WERI-Rb-1 (cell line): Measurements from ENCODE around the gene PHRF1.

Source experiments
- DNase-seq: peaks from one replicate; pipeline ENCODE4 v3.0.0-alpha.2; 2020
- H3K27ac ChIP-seq: fragments of 250-450 bp; sonication (Bioruptor Pico); 2 replicates; pipeline ENCODE4 v1.5.1; 2020; ENCODE audit warnings: mild to moderate bottlenecking, moderate library complexity
- H3K27me3 ChIP-seq: fragments of 250-450 bp; sonication (Bioruptor Pico); 2 replicates; pipeline ENCODE4 v1.5.1; 2021; ENCODE audit warnings: mild to moderate bottlenecking, low read depth, moderate library complexity; ENCODE audit not compliant: insufficient read depth, severe bottlenecking
- H3K36me3 ChIP-seq: fragments of 250-450 bp; sonication (Bioruptor Pico); 2 replicates; pipeline ENCODE4 v1.5.1; 2020; ENCODE audit warnings: mild to moderate bottlenecking, moderate library complexity
- H3K4me3 ChIP-seq: 2 replicates; pipeline ENCODE4 v1.5.1; 2011; ENCODE audit warnings: low read depth, mild to moderate bottlenecking, control low read depth, low read length
- H3K9me3 ChIP-seq: fragments of 250-450 bp; sonication (Bioruptor Pico); 2 replicates; pipeline ENCODE4 v1.5.1; 2021; ENCODE audit warnings: mild to moderate bottlenecking, moderate library complexity; ENCODE audit not compliant: severe bottlenecking
- TF ChIP-seq, protein P1 (sequence below): IDR thresholded peaks from 2 replicates; pipeline ENCODE4 v1.5.1; 2011; ENCODE audit warnings: low read depth, mild to moderate bottlenecking, control low read depth, inconsistent platforms, low read length

PHRF1 gene

DNA sequence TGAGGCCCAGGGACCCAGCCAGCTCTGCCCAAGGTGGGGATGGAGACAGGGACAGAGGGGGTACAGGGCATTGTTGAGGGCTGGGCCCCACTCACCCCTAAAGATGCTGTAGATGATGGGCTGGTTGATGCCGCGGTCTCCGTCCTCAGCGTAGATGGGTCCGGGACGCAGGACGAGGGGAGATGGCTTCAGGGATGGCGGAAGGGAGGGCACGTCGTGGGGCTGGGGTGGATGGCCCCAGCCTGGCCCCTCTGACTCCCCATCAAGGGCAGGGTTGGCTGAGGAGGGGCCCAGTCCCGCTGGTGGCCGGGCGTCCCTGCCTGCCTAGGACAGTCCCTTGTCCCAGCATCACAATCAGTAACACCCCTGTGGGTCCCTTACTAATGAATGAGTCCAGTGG is 43.9 kb downstream of the PHRF1 start:
- peaks cover 5% of the 10 kb centered on the region for H3K36me3 ChIP-seq
- no peaks in the 10 kb centered on the region for H3K9me3 ChIP-seq
- no peak overlapping the region for H3K4me3 ChIP-seq
- TF ChIP-seq, protein P1, sequence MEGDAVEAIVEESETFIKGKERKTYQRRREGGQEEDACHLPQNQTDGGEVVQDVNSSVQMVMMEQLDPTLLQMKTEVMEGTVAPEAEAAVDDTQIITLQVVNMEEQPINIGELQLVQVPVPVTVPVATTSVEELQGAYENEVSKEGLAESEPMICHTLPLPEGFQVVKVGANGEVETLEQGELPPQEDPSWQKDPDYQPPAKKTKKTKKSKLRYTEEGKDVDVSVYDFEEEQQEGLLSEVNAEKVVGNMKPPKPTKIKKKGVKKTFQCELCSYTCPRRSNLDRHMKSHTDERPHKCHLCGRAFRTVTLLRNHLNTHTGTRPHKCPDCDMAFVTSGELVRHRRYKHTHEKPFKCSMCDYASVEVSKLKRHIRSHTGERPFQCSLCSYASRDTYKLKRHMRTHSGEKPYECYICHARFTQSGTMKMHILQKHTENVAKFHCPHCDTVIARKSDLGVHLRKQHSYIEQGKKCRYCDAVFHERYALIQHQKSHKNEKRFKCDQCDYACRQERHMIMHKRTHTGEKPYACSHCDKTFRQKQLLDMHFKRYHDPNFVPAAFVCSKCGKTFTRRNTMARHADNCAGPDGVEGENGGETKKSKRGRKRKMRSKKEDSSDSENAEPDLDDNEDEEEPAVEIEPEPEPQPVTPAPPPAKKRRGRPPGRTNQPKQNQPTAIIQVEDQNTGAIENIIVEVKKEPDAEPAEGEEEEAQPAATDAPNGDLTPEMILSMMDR, result no peak
- no peak overlapping the region for H3K27ac ChIP-seq
- H3K27me3 ChIP-seq, result no peaks in the 10 kb centered on the region
- DNase-seq, result no peak

DNA sequence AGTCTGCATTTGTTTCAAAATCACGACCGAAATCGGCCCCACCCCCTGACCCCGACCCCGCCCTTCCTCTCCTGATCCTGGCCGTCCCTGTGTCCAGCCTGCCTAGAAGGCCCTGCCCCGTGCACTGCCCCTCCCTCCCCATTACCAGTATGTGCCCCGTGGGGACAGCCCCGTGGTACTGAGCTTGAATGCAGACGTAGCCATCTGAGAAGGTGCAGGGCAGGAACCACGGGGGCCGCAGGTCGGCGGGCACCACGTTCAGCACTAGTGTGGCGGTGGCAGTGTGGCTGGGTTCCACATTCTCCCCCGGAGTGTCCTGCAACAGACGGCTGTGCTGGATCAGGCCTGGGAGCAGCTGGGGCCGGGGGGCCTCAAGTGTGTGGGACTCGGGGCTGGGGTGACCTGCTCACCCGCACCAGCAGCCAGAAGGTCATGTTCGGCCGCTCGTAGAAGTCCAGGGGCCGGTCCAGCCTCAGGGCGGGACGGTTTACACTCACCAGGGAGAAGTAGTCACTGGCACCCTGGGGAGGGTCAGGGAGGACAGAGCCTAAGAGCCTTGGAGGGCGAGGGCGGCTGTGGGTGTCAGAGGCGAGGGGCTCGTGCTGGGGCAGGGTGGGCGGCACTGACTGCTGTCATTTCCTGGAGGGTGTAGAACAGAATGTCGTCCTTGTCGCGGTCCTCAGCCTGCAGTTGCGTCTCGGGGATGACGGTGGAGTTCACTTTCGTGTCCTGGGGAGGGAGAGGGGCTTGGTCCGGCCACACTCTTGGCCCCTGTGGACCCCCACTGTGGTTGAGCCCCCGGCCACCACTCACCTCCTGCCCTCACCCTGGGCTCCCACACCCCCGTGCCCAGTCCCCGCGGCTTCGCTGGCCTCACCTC is 44.9 kb downstream of the PHRF1 start:
- H3K9me3 ChIP-seq, result no peaks in the 10 kb centered on the region
- no peak for DNase-seq
- no peaks in the 10 kb centered on the region; the same call in 1 of the 2 replicates for H3K36me3 ChIP-seq
- H3K4me3 ChIP-seq, result no peak overlapping the region
- no peak overlapping the region for H3K27ac ChIP-seq
- H3K27me3 ChIP-seq, result no peaks in the 10 kb centered on the region
- TF ChIP-seq, protein P1, result no peak

DNA sequence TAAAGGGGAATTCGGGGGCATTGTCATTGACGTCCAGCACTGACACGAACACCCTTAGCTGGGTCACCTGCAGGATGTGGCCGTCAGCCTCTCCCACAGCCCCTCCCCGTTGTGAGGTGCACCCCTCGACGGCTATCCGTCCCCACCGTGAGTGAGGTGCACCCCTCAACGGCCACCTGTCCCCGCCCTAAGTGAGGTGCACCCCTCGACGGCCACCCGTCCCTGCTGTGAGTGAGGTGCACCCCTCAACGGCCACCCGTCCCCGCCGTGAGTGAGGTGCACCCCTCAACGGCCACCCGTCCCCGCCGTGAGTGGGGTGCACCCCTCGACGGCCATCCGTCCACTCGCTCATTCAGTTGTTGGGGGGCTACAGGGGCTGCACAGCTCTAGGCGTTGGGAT is 45.6 kb downstream of the PHRF1 start:
- TF ChIP-seq, protein P1, result no peak
- no peaks in the 10 kb centered on the region for H3K9me3 ChIP-seq
- no peaks in the 10 kb centered on the region for H3K27me3 ChIP-seq
- H3K36me3 ChIP-seq, result no peaks in the 10 kb centered on the region; the same call in 1 of the 2 replicates
- DNase-seq, result no peak
- no peak overlapping the region for H3K4me3 ChIP-seq
- no peak overlapping the region for H3K27ac ChIP-seq

DNA sequence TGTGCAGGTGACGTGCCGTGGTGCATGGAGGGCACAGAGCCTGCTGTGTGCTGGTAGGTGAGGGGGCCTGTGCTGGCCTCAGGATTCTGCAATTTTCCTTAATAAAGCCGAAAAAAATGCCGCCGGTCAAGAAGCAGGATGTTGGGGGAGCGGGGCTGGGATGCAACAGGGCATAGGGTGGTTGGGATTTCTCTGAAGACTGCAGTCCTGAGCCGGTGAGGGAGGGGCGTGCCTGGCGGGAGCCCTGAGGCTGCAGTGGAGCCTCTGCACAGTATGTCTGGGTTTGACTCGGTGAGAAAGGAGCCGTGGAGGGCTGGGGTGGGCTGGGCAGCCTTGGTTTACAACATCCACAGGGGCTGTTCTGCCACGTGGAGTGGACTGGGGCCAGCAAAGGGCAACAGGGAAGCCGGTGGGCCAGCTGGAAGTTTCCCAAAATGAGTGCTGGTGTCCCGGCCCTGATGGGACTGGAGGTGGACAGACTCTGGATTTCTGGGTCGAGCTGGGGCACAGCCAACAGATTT is 47.1 kb downstream of the PHRF1 start:
- no peaks in the 10 kb centered on the region for H3K9me3 ChIP-seq
- TF ChIP-seq, protein P1, result no peak
- no peak for DNase-seq
- no peaks in the 10 kb centered on the region for H3K27me3 ChIP-seq
- H3K4me3 ChIP-seq, result no peak overlapping the region
- no peaks in the 10 kb centered on the region; the same call in 1 of the 2 replicates for H3K36me3 ChIP-seq
- H3K27ac ChIP-seq, result no peak overlapping the region

DNA sequence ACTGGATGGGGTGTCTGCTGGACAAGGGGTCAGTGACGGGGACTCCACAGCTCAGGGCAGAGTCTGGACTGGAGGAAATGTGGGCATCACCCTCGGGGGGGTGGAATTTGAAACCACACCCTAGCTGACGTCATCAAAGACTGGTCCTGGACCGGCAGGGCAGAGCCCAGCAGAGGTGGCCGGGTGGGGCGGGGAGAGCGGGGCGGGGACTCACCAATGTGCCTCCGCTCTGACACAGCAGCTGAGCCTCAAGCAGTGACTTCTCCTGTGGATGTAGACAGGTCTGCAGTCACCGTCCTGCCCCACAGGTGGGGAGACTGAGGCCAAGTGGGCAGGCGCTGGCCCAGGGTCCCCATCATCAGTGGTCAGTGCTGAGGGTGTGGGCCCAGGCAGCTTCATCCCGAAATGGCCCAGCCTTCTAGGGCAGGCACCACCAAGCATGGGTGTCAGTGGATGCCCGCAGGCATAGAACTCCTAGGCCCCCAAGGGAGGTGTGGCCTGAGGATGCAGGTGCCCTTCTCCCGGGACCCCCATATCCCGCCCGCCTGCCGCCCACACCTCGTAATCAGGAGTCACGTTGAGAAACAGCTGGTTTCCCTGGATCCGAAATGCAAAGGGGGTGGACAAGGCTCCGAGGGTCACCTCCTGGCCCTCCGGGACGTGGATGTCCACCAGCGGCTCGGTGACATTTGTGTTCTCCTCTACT is 47.9 kb downstream of the PHRF1 start:
- no peaks in the 10 kb centered on the region for H3K9me3 ChIP-seq
- H3K27me3 ChIP-seq, result no peaks in the 10 kb centered on the region
- TF ChIP-seq, protein P1, result no peak
- H3K36me3 ChIP-seq, result no peaks in the 10 kb centered on the region; the same call in 1 of the 2 replicates
- no peak overlapping the region for H3K27ac ChIP-seq
- no peak overlapping the region for H3K4me3 ChIP-seq
- peak; percentile 15 for DNase-seq
